Fibroblast of skin of left quadriceps (primary cell): Measurements from ENCODE around the gene MAGOHB.
"Not testable (repeated sequence)": the region's sequence is repeated elsewhere in the genome, so short reads cannot be mapped to it uniquely, and the experiment has no call there.

Experiments
- DNase-seq, 2 experiments: peaks; one replicate each; pipeline ENCODE4 v3.0.0-alpha.2; 2013; ENCODE audit warnings: low read depth in 2 of 2

MAGOHB gene

GRCh38 chr12:10613349-10614055, at the start of gene MAGOHB:
TSS of gene MAGOHB (minus strand) at chr12:10613609. CDS start at chr12:10613532, 77 bp downstream.
- peak; percentile 96 to 97 for DNase-seq

- peak in 1 of 2 experiments; percentile 9 for DNase-seq
Observed at GRCh38 chr12:10661338-10661737, 47.9 kb upstream of the MAGOHB start.

- no peak for DNase-seq
Observed at GRCh38 chr12:10654003-10654402, 40.6 kb upstream of the MAGOHB start.

- no peak for DNase-seq
Observed at GRCh38 chr12:10652192-10652591, 38.8 kb upstream of the MAGOHB start.

- DNase-seq: not testable (repeated sequence)
Observed at GRCh38 chr12:10646576-10646975, 33.2 kb upstream of the MAGOHB start.

GRCh38 chr12:10645910-10646309, 32.5 kb upstream of the MAGOHB start:
- DNase-seq: no peak

GRCh38 chr12:10641735-10642500, 28.5 kb upstream of the MAGOHB start:
- no peak for DNase-seq

- DNase-seq: no peak
Observed at GRCh38 chr12:10638728-10639127, 25.3 kb upstream of the MAGOHB start.

- DNase-seq: no peak
Observed at GRCh38 chr12:10636611-10637010, 23.2 kb upstream of the MAGOHB start.

- DNase-seq: no peak
Observed at GRCh38 chr12:10636124-10636523, 22.7 kb upstream of the MAGOHB start.

GRCh38 chr12:10635306-10635705, 21.9 kb upstream of the MAGOHB start:
- no peak for DNase-seq

GRCh38 chr12:10634427-10634826, 21.0 kb upstream of the MAGOHB start:
- peak in 1 of 2 experiments; percentile 55 for DNase-seq

GRCh38 chr12:10633541-10633940, 20.1 kb upstream of the MAGOHB start:
- DNase-seq: no peak

- DNase-seq: no peak
Observed at GRCh38 chr12:10632226-10632625, 18.8 kb upstream of the MAGOHB start.

GRCh38 chr12:10624605-10625004, 11.2 kb upstream of the MAGOHB start:
- DNase-seq: no peak

GRCh38 chr12:10623131-10623530, 9.7 kb upstream of the MAGOHB start:
- DNase-seq: no peak

- DNase-seq: no peak
Observed at GRCh38 chr12:10621278-10621677, 7.9 kb upstream of the MAGOHB start.

- no peak for DNase-seq
Observed at GRCh38 chr12:10620078-10620779, 6.8 kb upstream of the MAGOHB start.

GRCh38 chr12:10618338-10618987, 5.1 kb upstream of the MAGOHB start:
- DNase-seq: peak; percentile 56 to 61

GRCh38 chr12:10617863-10618262, 4.5 kb upstream of the MAGOHB start:
- DNase-seq: no peak

GRCh38 chr12:10615532-10615931, 2.1 kb upstream of the MAGOHB start:
- no peak for DNase-seq

GRCh38 chr12:10614056-10614370, 604 bp upstream of the MAGOHB start:
- no peak for DNase-seq
